ENCODE results near the gene NPAS2. TPM values are rescaled to one million over a fixed set of nuclear protein-coding genes. Genes with fewer than 3 reads are reported as not detected.

Gene NPAS2
- total RNA-seq, 4 donors from 2014 or later: 11.8 to 46.5 (median 21.7) TPM

DNA sequence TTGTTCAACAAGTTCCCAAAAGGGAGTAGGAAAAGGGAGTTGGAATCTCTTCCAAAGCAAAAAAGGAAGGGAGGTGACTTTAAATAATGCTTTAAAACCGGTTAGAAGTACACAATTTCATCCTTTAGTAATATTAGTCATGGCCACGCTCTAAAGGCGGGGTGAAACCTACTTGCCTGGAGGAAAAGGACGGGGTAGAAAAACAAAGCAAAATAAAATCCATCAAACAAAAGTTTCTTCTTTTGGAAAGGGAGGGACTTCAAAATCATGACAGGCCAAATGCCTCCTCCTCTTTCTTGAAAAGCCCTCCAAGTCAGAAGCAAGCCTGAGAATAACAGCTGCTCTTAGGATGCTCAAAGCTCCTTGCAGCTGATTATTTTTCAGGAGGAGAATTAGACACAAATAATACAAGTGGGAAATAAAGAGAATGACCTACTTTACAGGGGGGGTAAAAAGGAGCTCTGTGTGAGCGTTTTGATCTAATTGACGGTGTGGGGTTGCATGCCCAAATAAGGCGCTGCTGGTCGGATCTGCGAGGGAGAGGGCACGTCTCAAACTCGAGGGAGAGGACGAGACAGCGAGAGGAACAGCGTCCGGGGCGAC is 1.8 kb upstream of the NPAS2 start:
- peak overlapping the region; percentile 80 to 84 for H3K4me3 ChIP-seq
- H3K4me1 ChIP-seq: peaks cover 0 to 64% (median 0%) of the 10 kb centered on the region in 3 donors
- H3K36me3 ChIP-seq: no peaks in the 10 kb centered on the region
- peaks cover 7% of the 10 kb centered on the region for H3K27me3 ChIP-seq
- TF ChIP-seq POLR2A (IDR thresholded peaks at IDR 0.05) (no peak), EP300 (IDR thresholded peaks at IDR 0.05) (no peak), POLR2AphosphoS5 (IDR thresholded peaks at IDR 0.05) (no peak)
- TF ChIP-seq, protein P1, sequence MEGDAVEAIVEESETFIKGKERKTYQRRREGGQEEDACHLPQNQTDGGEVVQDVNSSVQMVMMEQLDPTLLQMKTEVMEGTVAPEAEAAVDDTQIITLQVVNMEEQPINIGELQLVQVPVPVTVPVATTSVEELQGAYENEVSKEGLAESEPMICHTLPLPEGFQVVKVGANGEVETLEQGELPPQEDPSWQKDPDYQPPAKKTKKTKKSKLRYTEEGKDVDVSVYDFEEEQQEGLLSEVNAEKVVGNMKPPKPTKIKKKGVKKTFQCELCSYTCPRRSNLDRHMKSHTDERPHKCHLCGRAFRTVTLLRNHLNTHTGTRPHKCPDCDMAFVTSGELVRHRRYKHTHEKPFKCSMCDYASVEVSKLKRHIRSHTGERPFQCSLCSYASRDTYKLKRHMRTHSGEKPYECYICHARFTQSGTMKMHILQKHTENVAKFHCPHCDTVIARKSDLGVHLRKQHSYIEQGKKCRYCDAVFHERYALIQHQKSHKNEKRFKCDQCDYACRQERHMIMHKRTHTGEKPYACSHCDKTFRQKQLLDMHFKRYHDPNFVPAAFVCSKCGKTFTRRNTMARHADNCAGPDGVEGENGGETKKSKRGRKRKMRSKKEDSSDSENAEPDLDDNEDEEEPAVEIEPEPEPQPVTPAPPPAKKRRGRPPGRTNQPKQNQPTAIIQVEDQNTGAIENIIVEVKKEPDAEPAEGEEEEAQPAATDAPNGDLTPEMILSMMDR (IDR thresholded peaks at IDR 0.05): no peak
- peak overlapping the region; percentile 92 to 97 (median 94) for H3K27ac ChIP-seq
- 18 to 20% methylated on average over 8 to 12 of the region's 16 CpGs for WGBS, 2 donors (ENCODE audit: low coverage in 1 of 2)
- no peaks in the 10 kb centered on the region for H3K9me3 ChIP-seq
- ATAC-seq: peak; percentile 43

DNA sequence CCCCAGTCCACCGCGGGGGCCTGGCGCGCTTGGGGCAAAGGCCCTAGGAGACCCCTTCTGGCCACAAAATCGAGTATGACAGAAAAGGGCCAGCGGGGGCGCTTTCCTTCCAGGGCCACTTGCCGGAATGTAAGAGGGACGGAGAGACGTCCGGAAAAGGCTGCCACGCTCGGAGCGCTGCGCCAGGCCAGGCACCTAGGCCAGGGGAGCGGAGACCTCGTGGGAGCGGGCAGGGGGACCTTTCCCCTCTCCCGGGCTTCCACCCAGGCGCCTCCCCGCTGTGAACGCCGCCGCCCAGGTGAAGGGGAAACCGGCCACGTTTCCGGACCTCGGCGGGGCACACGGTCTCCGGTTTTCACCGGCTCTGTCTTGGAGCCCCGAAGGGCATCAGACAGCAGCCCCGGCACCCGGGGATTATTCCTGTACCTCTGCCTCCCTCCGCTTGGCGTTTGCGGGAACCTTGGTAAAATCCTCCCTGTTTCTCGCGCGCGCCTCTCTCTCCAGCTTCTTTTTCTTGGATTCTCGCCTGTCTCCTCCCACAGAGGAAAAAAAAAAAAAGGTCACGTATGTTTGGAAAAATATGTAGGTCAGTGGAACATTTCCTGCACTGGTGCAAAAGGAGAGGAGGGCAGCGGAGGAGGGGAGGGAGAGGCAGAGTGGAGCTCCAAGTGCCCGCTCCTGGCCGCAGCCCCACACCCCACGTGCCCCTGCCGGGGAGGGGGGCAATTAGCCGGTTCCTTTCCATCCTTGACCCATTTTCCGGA is 1.2 kb upstream of the NPAS2 start:
- no peaks in the 10 kb centered on the region for H3K36me3 ChIP-seq
- H3K4me3 ChIP-seq: peak overlapping the region; percentile 80 to 84
- H3K4me1 ChIP-seq: peaks cover 0 to 64% (median 0%) of the 10 kb centered on the region in 3 donors
- peaks cover 7% of the 10 kb centered on the region for H3K27me3 ChIP-seq
- H3K27ac ChIP-seq: peak overlapping the region; percentile 92 to 97 (median 94)
- TF ChIP-seq POLR2AphosphoS5 (IDR thresholded peaks at IDR 0.05): peak; percentile 88
- TF ChIP-seq, protein P1 (IDR thresholded peaks at IDR 0.05): peak in 3 of 4 experiments; percentile 11 to 35 (median 24)
- no peak for TF ChIP-seq EP300 (IDR thresholded peaks at IDR 0.05)
- TF ChIP-seq POLR2A (IDR thresholded peaks at IDR 0.05): peak; percentile 23 to 26
- H3K9me3 ChIP-seq: no peaks in the 10 kb centered on the region
- peak; percentile 82 for ATAC-seq
- 0% methylated on average over 15 of the region's 51 CpGs; no CpG with 5 or more reads in 1 of the 2 donors for WGBS, 2 donors (ENCODE audit: low coverage in 1 of 2)

DNA sequence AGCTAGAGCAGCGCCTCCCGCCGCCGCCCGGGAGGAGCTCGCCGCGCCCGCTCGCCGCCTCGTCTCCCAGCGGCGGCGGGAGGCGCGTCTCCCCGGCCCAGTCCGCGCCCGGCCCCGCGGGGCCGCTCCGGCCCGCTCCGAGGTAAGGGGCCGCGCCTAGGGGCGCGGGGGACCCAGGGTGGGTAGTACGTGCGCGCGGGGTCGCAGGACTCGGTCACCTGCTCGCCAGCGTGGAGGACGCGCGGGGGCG is 259 bp downstream of the NPAS2 start:
- H3K27me3 ChIP-seq: peaks cover 7% of the 10 kb centered on the region
- H3K27ac ChIP-seq: peak overlapping the region; percentile 5 to 97 (median 94)
- H3K4me3 ChIP-seq: peak overlapping the region; percentile 80 to 84
- TF ChIP-seq EP300 (IDR thresholded peaks at IDR 0.05): no peak
- TF ChIP-seq, protein P1 (IDR thresholded peaks at IDR 0.05): peak in 2 of 4 experiments; percentile 5 to 13
- H3K4me1 ChIP-seq: peaks cover 0 to 59% (median 0%) of the 10 kb centered on the region in 3 donors
- no CpG with 5 or more reads among the region's 43 CpGs for WGBS, 2 donors (ENCODE audit: low coverage in 1 of 2)
- ATAC-seq: peak; percentile 5
- no peaks in the 10 kb centered on the region for H3K36me3 ChIP-seq
- H3K9me3 ChIP-seq: no peaks in the 10 kb centered on the region

DNA sequence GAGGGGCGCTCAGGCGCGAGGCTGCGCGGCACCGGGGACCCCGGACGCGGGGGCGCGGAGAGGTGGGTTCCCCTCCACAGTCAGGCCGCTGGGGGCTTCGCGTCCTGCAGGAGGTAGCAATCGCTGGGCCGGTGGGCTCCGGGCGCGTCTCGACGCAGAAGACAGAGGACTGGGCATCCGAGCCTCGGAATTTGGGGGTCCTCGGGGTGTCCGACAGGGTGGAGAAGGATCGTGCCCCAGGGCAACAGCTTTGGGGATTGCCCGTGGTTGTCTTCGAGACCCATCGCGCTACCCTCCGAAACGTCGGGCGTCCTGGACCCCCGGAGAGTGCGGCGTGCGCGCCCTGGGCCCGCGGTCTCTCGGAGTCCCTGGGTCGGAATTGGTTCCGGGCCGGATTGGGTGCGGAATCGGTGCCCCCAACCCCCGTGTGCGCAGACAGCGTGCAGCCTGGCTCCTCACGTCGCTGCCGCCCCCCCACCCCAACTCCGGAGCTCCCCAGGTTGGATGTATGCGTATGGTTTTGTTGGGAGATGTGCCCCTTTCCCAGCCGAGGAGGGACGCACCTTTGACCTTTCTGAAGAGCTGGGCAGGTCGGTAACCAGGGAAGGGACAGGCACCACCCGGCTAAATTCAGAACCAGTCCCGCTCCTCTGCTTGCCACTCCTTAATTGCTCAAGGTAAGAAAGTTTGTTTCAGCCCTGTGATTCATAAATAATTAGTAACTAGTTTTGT is 750 bp downstream of the NPAS2 start:
- H3K36me3 ChIP-seq: no peaks in the 10 kb centered on the region
- H3K4me3 ChIP-seq: peak overlapping the region; percentile 80 to 84
- H3K27me3 ChIP-seq: peaks cover 7% of the 10 kb centered on the region
- peak overlapping the region; percentile 5 to 97 (median 94) for H3K27ac ChIP-seq
- WGBS, 2 donors (ENCODE audit: low coverage in 1 of 2): 0% methylated on average over 10 of the region's 60 CpGs; no CpG with 5 or more reads in 1 of the 2 donors
- TF ChIP-seq, protein P1 (IDR thresholded peaks at IDR 0.05): peak in 1 of 4 experiments; percentile 0
- no peak for TF ChIP-seq EP300 (IDR thresholded peaks at IDR 0.05)
- TF ChIP-seq POLR2AphosphoS5 (IDR thresholded peaks at IDR 0.05): no peak
- no peak for TF ChIP-seq POLR2A (IDR thresholded peaks at IDR 0.05)
- no peak for ATAC-seq
- H3K4me1 ChIP-seq: peaks cover 0 to 59% (median 0%) of the 10 kb centered on the region in 3 donors
- H3K9me3 ChIP-seq: no peaks in the 10 kb centered on the region

All from gastroesophageal sphincter (tissue), 4 donors.